Measurements from ENCODE around the gene PLEKHG4B.
A peak's percentile ranks its signal among the peaks of the same experiment; 100 is the strongest.
"Not testable (repeated sequence)": the region's sequence is repeated elsewhere in the genome, so short reads cannot be mapped to it uniquely, and the experiment has no call there.

PLEKHG4B gene

GRCh38 chr5:91556-92263 lies at the start of gene PLEKHG4B:
Gene PLEKHG4B, plus strand, starts transcription at chr5:92168. Its CDS starts 64 bp downstream, at chr5:92232.
- DNase-seq: peak; percentile 65

GRCh38 chr5:42250-42649 lies 49.7 kb upstream of the PLEKHG4B start:
- DNase-seq: no peak

GRCh38 chr5:48192-48591 lies 43.8 kb upstream of the PLEKHG4B start:
- peak; percentile 97 for DNase-seq

- DNase-seq: not testable (repeated sequence)
These were observed 42.4 kb upstream of the PLEKHG4B start for GRCh38 chr5:49530-49929.

- DNase-seq: no peak
These were observed 41.9 kb upstream of the PLEKHG4B start for GRCh38 chr5:49953-50544.

GRCh38 chr5:50724-51499 lies 41.1 kb upstream of the PLEKHG4B start:
- DNase-seq: no peak

- DNase-seq: no peak
These were observed 40.5 kb upstream of the PLEKHG4B start for GRCh38 chr5:51500-51823.

- DNase-seq: peak; percentile 70
These were observed 38.4 kb upstream of the PLEKHG4B start for GRCh38 chr5:53381-54174.

GRCh38 chr5:54175-54730 lies 37.7 kb upstream of the PLEKHG4B start:
- no peak for DNase-seq

GRCh38 chr5:54876-55569 lies 36.9 kb upstream of the PLEKHG4B start:
- DNase-seq: peak; percentile 24

GRCh38 chr5:56561-57290 lies 35.2 kb upstream of the PLEKHG4B start:
- DNase-seq: no peak

- not testable (repeated sequence) for DNase-seq
These were observed 31.7 kb upstream of the PLEKHG4B start for GRCh38 chr5:60250-60649.

GRCh38 chr5:70440-70839 lies 21.5 kb upstream of the PLEKHG4B start:
- DNase-seq: no peak

GRCh38 chr5:72316-73180 lies 19.4 kb upstream of the PLEKHG4B start:
- DNase-seq: not testable (repeated sequence)

- DNase-seq: not testable (repeated sequence)
These were observed 18.9 kb upstream of the PLEKHG4B start for GRCh38 chr5:73181-73447.

GRCh38 chr5:73768-74502 lies 18.0 kb upstream of the PLEKHG4B start:
- no peak for DNase-seq

- no peak for DNase-seq
These were observed 17.4 kb upstream of the PLEKHG4B start for GRCh38 chr5:74503-75109.

- DNase-seq: no peak
These were observed 16.3 kb upstream of the PLEKHG4B start for GRCh38 chr5:75331-76320.

Data from DMS153 (cell line).